NCI-H2029 treated with DMSO at 0.1 percent for 48 hours (cell line): ENCODE data around the gene CFB.
"Not testable (repeated sequence)": the region's sequence is repeated elsewhere in the genome, so short reads cannot be mapped to it uniquely, and the experiment has no call there.

Experiments
- DNase-seq: peaks from one replicate; lab custom pipeline; 2025; lab: John Stamatoyannopoulos, UW

Gene CFB

GRCh38 chr6:31945507-31946369, at the start of gene CFB:
Gene CFB (plus strand): TSS chr6:31946095. CDS start chr6:31946222, 127 bp downstream.
- DNase-seq: no peak

- no peak for DNase-seq
Measured at GRCh38 chr6:31896493-31896855, 49.4 kb upstream of the CFB start.

- DNase-seq: no peak
Measured at GRCh38 chr6:31896856-31897611, 48.9 kb upstream of the CFB start.

GRCh38 chr6:31897612-31898382, 48.1 kb upstream of the CFB start, which contains the start of gene EHMT2:
Gene EHMT2 (minus strand): TSS chr6:31897698. CDS start chr6:31897677, 21 bp downstream.
- peak; percentile 48 for DNase-seq

GRCh38 chr6:31898383-31899011, 47.4 kb upstream of the CFB start:
- peak; percentile 59 for DNase-seq

GRCh38 chr6:31899215-31899614, 46.7 kb upstream of the CFB start:
- no peak for DNase-seq

GRCh38 chr6:31899882-31900722, 45.8 kb upstream of the CFB start:
- DNase-seq: no peak

GRCh38 chr6:31900917-31901414, 44.9 kb upstream of the CFB start:
- no peak for DNase-seq

- DNase-seq: no peak
Measured at GRCh38 chr6:31901415-31901952, 44.4 kb upstream of the CFB start.

GRCh38 chr6:31901953-31902643, 43.8 kb upstream of the CFB start, which contains the start of gene ZBTB12:
Gene ZBTB12 (minus strand): TSS chr6:31902086. CDS start chr6:31901305, 781 bp downstream.
- peak; percentile 45 for DNase-seq

- DNase-seq: no peak
Measured at GRCh38 chr6:31903957-31904356, 41.9 kb upstream of the CFB start.

- DNase-seq: no peak
Measured at GRCh38 chr6:31905041-31905440, 40.9 kb upstream of the CFB start.

- DNase-seq: no peak
Measured at GRCh38 chr6:31906122-31906521, 39.8 kb upstream of the CFB start.

- not testable (repeated sequence) for DNase-seq
Measured at GRCh38 chr6:31906727-31907126, 39.2 kb upstream of the CFB start.

- no peak for DNase-seq
Measured at GRCh38 chr6:31907158-31907813, 38.6 kb upstream of the CFB start.

- DNase-seq: not testable (repeated sequence)
Measured at GRCh38 chr6:31908255-31908654, 37.6 kb upstream of the CFB start.

GRCh38 chr6:31908791-31909190, 37.1 kb upstream of the CFB start:
- DNase-seq: no peak

GRCh38 chr6:31909298-31909697, 36.6 kb upstream of the CFB start:
- not testable (repeated sequence) for DNase-seq
